ENCODE measurements around the gene CACHD1. TPM values are rescaled to one million over a fixed set of nuclear protein-coding genes. Genes with fewer than 3 reads are reported as not detected.
A peak's percentile ranks its signal among the peaks of the same experiment; 100 is the strongest.

The CACHD1 gene
- total RNA-seq, 1 experiment from 2014 or later: 29.9 TPM

DNA sequence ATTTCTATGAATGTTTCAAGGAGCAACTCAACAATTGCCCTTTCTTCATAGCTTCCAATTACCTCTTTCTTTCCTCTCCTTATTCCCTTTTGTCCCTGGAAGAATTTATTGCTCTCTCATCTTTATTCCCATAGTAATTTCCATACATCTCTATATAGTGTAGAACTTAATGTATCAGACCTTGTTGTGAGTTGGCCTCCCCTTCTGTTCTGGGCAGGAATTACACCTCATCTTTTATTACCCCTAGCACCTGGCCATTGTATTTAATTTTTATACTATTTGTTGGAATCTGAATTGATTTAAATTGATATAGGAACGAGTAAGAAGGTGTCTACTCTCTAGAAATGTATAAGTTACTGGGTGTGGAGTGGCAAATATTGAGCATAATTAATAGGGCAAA is 114.5 kb downstream of the CACHD1 start:
- BruUV-seq (replicated peaks): no TSS peak
- H3K27ac ChIP-seq (ENCODE audit: low read length): no peak overlapping the region
- H3K27me3 ChIP-seq (ENCODE audit: control insufficient read depth, insufficient read depth, low read length): no peaks in the 10 kb centered on the region
- intact Hi-C loops (cut with micrococcal nuclease; ENCODE audit: unreplicated experiment): no loop called here
- no peak for TF ChIP-seq TCF7L2 (IDR thresholded peaks at IDR 0.05; ENCODE audit: low read depth, low read length)
- TF ChIP-seq, protein P1, sequence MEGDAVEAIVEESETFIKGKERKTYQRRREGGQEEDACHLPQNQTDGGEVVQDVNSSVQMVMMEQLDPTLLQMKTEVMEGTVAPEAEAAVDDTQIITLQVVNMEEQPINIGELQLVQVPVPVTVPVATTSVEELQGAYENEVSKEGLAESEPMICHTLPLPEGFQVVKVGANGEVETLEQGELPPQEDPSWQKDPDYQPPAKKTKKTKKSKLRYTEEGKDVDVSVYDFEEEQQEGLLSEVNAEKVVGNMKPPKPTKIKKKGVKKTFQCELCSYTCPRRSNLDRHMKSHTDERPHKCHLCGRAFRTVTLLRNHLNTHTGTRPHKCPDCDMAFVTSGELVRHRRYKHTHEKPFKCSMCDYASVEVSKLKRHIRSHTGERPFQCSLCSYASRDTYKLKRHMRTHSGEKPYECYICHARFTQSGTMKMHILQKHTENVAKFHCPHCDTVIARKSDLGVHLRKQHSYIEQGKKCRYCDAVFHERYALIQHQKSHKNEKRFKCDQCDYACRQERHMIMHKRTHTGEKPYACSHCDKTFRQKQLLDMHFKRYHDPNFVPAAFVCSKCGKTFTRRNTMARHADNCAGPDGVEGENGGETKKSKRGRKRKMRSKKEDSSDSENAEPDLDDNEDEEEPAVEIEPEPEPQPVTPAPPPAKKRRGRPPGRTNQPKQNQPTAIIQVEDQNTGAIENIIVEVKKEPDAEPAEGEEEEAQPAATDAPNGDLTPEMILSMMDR (IDR thresholded peaks at IDR 0.05): peak; percentile 45; the same call in 1 of the 2 replicates
- ChIA-PET POLR2A (no interaction called here), CTCF (no interaction called here)
- no peak overlapping the region for H3K4me3 ChIP-seq (ENCODE audit: low read depth in 2 of 2, low read length in 2 of 2)
- no peak for DNase-seq (ENCODE audit: low read depth, low spot score)
- no peaks in the 10 kb centered on the region for H3K4me1 ChIP-seq (ENCODE audit: control insufficient read depth, insufficient read depth, low read length)
- no peaks in the 10 kb centered on the region for H3K36me3 ChIP-seq (ENCODE audit: control insufficient read depth, insufficient read depth, low read length)
- in situ Hi-C loops (cut with HindIII; ENCODE audit: low pct_unique_long_range_greater_than_20kb, low sequenced_read_pairs): no loop called here
- H3K9me3 ChIP-seq (ENCODE audit: control insufficient read depth, insufficient read depth, low read depth, low read length): no peaks in the 10 kb centered on the region
- no peak for ATAC-seq

DNA sequence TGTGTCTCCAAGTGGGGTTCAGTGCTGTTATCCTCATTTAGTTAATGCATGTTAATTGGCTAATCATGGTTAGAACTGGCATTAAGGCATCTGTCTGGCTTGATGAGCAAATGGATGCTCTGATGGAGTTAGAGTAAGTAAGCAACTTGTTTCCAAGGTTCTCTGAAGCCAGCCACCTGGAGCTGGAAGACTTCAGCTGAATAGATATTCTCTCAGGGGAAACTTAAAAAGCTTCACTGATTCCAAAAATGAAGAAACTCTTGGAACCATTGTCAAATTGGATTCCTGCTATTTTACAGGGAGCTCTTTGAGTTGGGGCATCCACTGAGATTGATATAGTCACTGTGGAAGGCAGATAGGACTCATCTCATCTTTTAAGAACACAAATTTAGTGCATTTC is 118.9 kb downstream of the CACHD1 start:
- POLR2A ChIA-PET: no interaction called here

More for the DNA sequence above, 118.9 kb downstream of the CACHD1 start:
- no peaks in the 10 kb centered on the region for H3K27me3 ChIP-seq (ENCODE audit: control insufficient read depth, insufficient read depth, low read length)
- in situ Hi-C loops (cut with HindIII; ENCODE audit: low pct_unique_long_range_greater_than_20kb, low sequenced_read_pairs): no loop called here
- H3K9me3 ChIP-seq (ENCODE audit: control insufficient read depth, insufficient read depth, low read depth, low read length): no peaks in the 10 kb centered on the region
- no peaks in the 10 kb centered on the region for H3K36me3 ChIP-seq (ENCODE audit: control insufficient read depth, insufficient read depth, low read length)
- intact Hi-C loops (cut with micrococcal nuclease; ENCODE audit: unreplicated experiment): no loop called here
- BruUV-seq (replicated peaks): no TSS peak
- TF ChIP-seq, protein P1 (IDR thresholded peaks at IDR 0.05): no peak
- TF ChIP-seq POLR2AphosphoS5 (IDR thresholded peaks at IDR 0.05; ENCODE audit: low read depth, low read length) (no peak), SIN3A (IDR thresholded peaks at IDR 0.05; ENCODE audit: borderline replicate concordance, insufficient read depth, low read depth, low read length) (no peak), REST (IDR thresholded peaks at IDR 0.05; ENCODE audit: insufficient read depth in 1 of 2, low read depth in 2 of 2, low read length in 1 of 2) (no peak), TCF7L2 (IDR thresholded peaks at IDR 0.05; ENCODE audit: low read depth, low read length) (no peak)
- no peak for ATAC-seq
- no peaks in the 10 kb centered on the region for H3K4me1 ChIP-seq (ENCODE audit: control insufficient read depth, insufficient read depth, low read length)
- no peak overlapping the region for H3K4me3 ChIP-seq (ENCODE audit: low read depth in 2 of 2, low read length in 2 of 2)
- CTCF ChIA-PET: no interaction called here
- no peak overlapping the region for H3K27ac ChIP-seq (ENCODE audit: low read length)
- DNase-seq (ENCODE audit: low read depth, low spot score): no peak
